ENCODE data around the gene TTC39B.

Gene TTC39B

DNA sequence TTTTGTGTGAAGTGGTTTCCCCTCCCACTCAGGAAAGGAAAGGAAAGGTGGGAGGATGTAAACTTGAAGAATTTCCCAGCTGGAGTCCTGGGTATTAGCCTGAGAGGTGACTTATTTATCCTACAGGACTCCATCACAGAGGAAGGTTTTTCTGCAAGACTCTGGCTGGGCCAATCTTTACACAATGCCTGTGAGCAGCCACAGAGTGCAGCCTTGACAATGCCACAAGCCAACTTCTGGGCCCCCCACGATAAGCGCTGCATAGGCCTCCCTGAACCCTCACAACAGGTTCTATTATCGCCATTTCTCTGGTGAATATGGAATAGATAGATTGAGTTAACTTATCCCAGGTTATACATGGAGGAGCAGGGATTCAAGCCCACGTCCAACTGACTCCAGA lies 12.4 kb downstream of the TTC39B start:
- H3K9me2 ChIP-seq (ENCODE audit: low read depth, low read length): no peaks in the 10 kb centered on the region
- no peaks in the 10 kb centered on the region for H3K27me3 ChIP-seq (ENCODE audit: insufficient read depth, low read length)
- no peaks in the 10 kb centered on the region for H4K20me1 ChIP-seq (ENCODE audit: insufficient read depth, low read length)
- H3K9me3 ChIP-seq (ENCODE audit: low read length): no peaks in the 10 kb centered on the region
- H3F3A ChIP-seq (ENCODE audit: insufficient read depth, low read length): no peaks in the 10 kb centered on the region
- no peak overlapping the region for H3K4me2 ChIP-seq (ENCODE audit: low read length)
- no peak overlapping the region for H3K9ac ChIP-seq (ENCODE audit: low read length)
- no peaks in the 10 kb centered on the region for H3K79me2 ChIP-seq (ENCODE audit: insufficient read depth, low read length)
- H2AFZ ChIP-seq (ENCODE audit: low read length): no peak overlapping the region
- TF ChIP-seq CTCF (IDR thresholded peaks at IDR 0.05; ENCODE audit: low read length): no peak
- TF ChIP-seq EZH2 (IDR thresholded peaks at IDR 0.05; ENCODE audit: borderline replicate concordance, low read length): no peak
- H3K4me1 ChIP-seq (ENCODE audit: insufficient read depth, low read length, severe bottlenecking): peaks cover 12% of the 10 kb centered on the region
- no peak overlapping the region for H3K4me3 ChIP-seq (ENCODE audit: low read depth, low read length, poor library complexity, severe bottlenecking)
- no peaks in the 10 kb centered on the region for H3K36me3 ChIP-seq (ENCODE audit: insufficient read depth, low read length)
- H3K27ac ChIP-seq (ENCODE audit: low read depth, low read length, poor library complexity, severe bottlenecking): no peak overlapping the region

- H3K4me2 ChIP-seq (ENCODE audit: low read length): no peak overlapping the region
- peaks cover 12% of the 10 kb centered on the region for H3K4me1 ChIP-seq (ENCODE audit: insufficient read depth, low read length, severe bottlenecking)
- H3K9me2 ChIP-seq (ENCODE audit: low read depth, low read length): no peaks in the 10 kb centered on the region
- no peaks in the 10 kb centered on the region for H3K27me3 ChIP-seq (ENCODE audit: insufficient read depth, low read length)
- no peaks in the 10 kb centered on the region for H3K9me3 ChIP-seq (ENCODE audit: low read length)
- H3K79me2 ChIP-seq (ENCODE audit: insufficient read depth, low read length): no peaks in the 10 kb centered on the region
- TF ChIP-seq CTCF (IDR thresholded peaks at IDR 0.05; ENCODE audit: low read length) (no peak), EZH2 (IDR thresholded peaks at IDR 0.05; ENCODE audit: borderline replicate concordance, low read length) (no peak)
- no peak overlapping the region for H3K27ac ChIP-seq (ENCODE audit: low read depth, low read length, poor library complexity, severe bottlenecking)
- H4K20me1 ChIP-seq (ENCODE audit: insufficient read depth, low read length): no peaks in the 10 kb centered on the region
- no peak overlapping the region for H3K4me3 ChIP-seq (ENCODE audit: low read depth, low read length, poor library complexity, severe bottlenecking)
- no peaks in the 10 kb centered on the region for H3K36me3 ChIP-seq (ENCODE audit: insufficient read depth, low read length)
- no peak overlapping the region for H2AFZ ChIP-seq (ENCODE audit: low read length)
- no peaks in the 10 kb centered on the region for H3F3A ChIP-seq (ENCODE audit: insufficient read depth, low read length)
- H3K9ac ChIP-seq (ENCODE audit: low read length): no peak overlapping the region
These were observed 13.2 kb downstream of the TTC39B start for GRCh38 chr9:15293804-15294316.

DNA sequence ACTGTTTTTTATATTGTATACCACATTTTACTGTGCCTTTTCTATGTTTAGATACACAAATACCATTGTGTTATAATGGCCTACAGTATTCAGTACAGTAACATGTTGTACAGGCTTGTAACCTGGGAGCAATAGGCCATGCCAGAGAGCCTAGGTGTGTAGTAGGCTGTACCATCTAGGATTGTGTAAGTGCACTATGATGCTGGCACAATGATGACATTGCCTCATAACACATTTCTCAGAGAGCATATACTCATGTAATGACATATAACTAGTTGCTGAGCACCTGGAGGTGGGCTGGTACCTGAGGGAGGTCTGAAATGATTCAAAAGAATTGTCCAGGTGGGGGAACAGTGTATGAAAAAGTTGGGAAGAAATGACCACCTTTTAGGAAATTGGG lies 13.9 kb downstream of the TTC39B start:
- H3K4me1 ChIP-seq (ENCODE audit: insufficient read depth, low read length, severe bottlenecking): peaks cover 12% of the 10 kb centered on the region
- no peak overlapping the region for H3K4me2 ChIP-seq (ENCODE audit: low read length)
- H2AFZ ChIP-seq (ENCODE audit: low read length): no peak overlapping the region
- no peak overlapping the region for H3K27ac ChIP-seq (ENCODE audit: low read depth, low read length, poor library complexity, severe bottlenecking)
- no peaks in the 10 kb centered on the region for H3F3A ChIP-seq (ENCODE audit: insufficient read depth, low read length)
- H3K4me3 ChIP-seq (ENCODE audit: low read depth, low read length, poor library complexity, severe bottlenecking): no peak overlapping the region
- H3K36me3 ChIP-seq (ENCODE audit: insufficient read depth, low read length): no peaks in the 10 kb centered on the region
- H3K9me2 ChIP-seq (ENCODE audit: low read depth, low read length): no peaks in the 10 kb centered on the region
- H3K9me3 ChIP-seq (ENCODE audit: low read length): no peaks in the 10 kb centered on the region
- no peak overlapping the region for H3K9ac ChIP-seq (ENCODE audit: low read length)
- TF ChIP-seq EZH2 (IDR thresholded peaks at IDR 0.05; ENCODE audit: borderline replicate concordance, low read length): no peak
- TF ChIP-seq CTCF (IDR thresholded peaks at IDR 0.05; ENCODE audit: low read length): no peak
- H3K27me3 ChIP-seq (ENCODE audit: insufficient read depth, low read length): no peaks in the 10 kb centered on the region
- H4K20me1 ChIP-seq (ENCODE audit: insufficient read depth, low read length): no peaks in the 10 kb centered on the region
- H3K79me2 ChIP-seq (ENCODE audit: insufficient read depth, low read length): no peaks in the 10 kb centered on the region

All from OCI-LY1 (cell line).